H1 (cell line): Measurements from ENCODE around the gene GUCY1A1. TPM values are rescaled to one million over a fixed set of nuclear protein-coding genes. Genes with fewer than 3 reads are reported as not detected.

ENCODE experiments used
- CTCF ChIA-PET: fragments of 300-600 bp; sonication (Branson Sonifier 250); formaldehyde crosslinking; loops from one replicate; lab custom pipeline; 2021; ENCODE audit not compliant: partially characterized antibody; lab: Charles Lee
- POLR2A ChIA-PET: fragments of 300-600 bp; sonication (Branson Sonifier 250); formaldehyde crosslinking; loops from one replicate; lab custom pipeline; 2021; ENCODE audit warnings: inconsistent platforms; ENCODE audit not compliant: partially characterized antibody; lab: Charles Lee
- DNase-seq, 2 experiments: peaks; one replicate each; pipeline versions ENCODE4 v3.0.0 to v3.0.0-alpha.2; 2010 to 2022; ENCODE audit warnings: low spot score in 2 of 2, low read depth in 1 of 2, mixed read lengths in 1 of 2
- FAIRE-seq: peaks from 2 replicates; lab custom pipeline; 2011; peaks lifted over from hg19 to GRCh38; lab: Jason Lieb, UNC
- H2AFZ ChIP-seq: 2 replicates; pipeline ENCODE4 v1.8.1; 2012; ENCODE audit warnings: low read length, inconsistent platforms
- H2AK5ac ChIP-seq: 2 replicates; pipeline ENCODE4 v1.6.1; 2013; ENCODE audit warnings: low read depth, low read length
- H2BK120ac ChIP-seq: replicated peaks from 2 replicates; pipeline ENCODE3; 2013; ENCODE audit warnings: low read depth, low read length, inconsistent platforms
- H2BK12ac ChIP-seq: 2 replicates; pipeline ENCODE4 v1.6.1; 2013; ENCODE audit warnings: low read depth, low read length
- H2BK15ac ChIP-seq: 2 replicates; pipeline ENCODE4 v1.6.1; 2013; ENCODE audit warnings: low read length
- H2BK20ac ChIP-seq: 2 replicates; pipeline ENCODE4 v1.6.1; 2013; ENCODE audit warnings: low read length
- H2BK5ac ChIP-seq: 2 replicates; pipeline ENCODE4 v1.6.1; 2013; ENCODE audit warnings: low read depth, low read length
- H3K14ac ChIP-seq: 2 replicates; pipeline ENCODE4 v1.6.1; 2013; ENCODE audit warnings: inconsistent platforms; ENCODE audit not compliant: insufficient read length
- H3K18ac ChIP-seq: 2 replicates; pipeline ENCODE4 v1.6.1; 2013; ENCODE audit warnings: low read length; ENCODE audit errors: extremely low read depth
- H3K23ac ChIP-seq: 2 replicates; pipeline ENCODE4 v1.6.1; 2013; ENCODE audit warnings: inconsistent platforms; ENCODE audit not compliant: insufficient read length
- H3K23me2 ChIP-seq: 2 replicates; pipeline ENCODE4 v1.6.1; 2013; ENCODE audit warnings: low read depth, low read length
- H3K27ac ChIP-seq: 2 replicates; pipeline ENCODE4 v1.6.1; 2011; ENCODE audit warnings: low read depth, low read length, inconsistent platforms
- H3K27me3 ChIP-seq, 4 experiments: replicated peaks in 1 of 4; 1 replicate in 1 of 4; 2 replicates in 3 of 4; pipeline versions ENCODE4 v1.6.1 to v1.8.1; 2011 to 2013; ENCODE audit warnings: low read length in 3 of 4, mild to moderate bottlenecking in 3 of 4, inconsistent platforms in 2 of 4, mixed read lengths in 2 of 4, moderate library complexity in 1 of 4; ENCODE audit not compliant: control insufficient read depth in 3 of 4, insufficient read depth in 3 of 4; ENCODE audit errors: extremely low read depth in 1 of 4
- H3K36me3 ChIP-seq, 4 experiments: 2 replicates each; pipeline versions ENCODE4 v1.6.1 to v1.8.1; 2011 to 2013; ENCODE audit warnings: mild to moderate bottlenecking in 4 of 4, low read length in 3 of 4, moderate library complexity in 2 of 4, control low read depth in 1 of 4, inconsistent platforms in 1 of 4; ENCODE audit not compliant: insufficient read depth in 4 of 4, control insufficient read depth in 2 of 4
- H3K4ac ChIP-seq: replicated peaks from 2 replicates; pipeline ENCODE3; 2013; ENCODE audit warnings: low read length, low read depth, mixed read lengths, inconsistent platforms; ENCODE audit not compliant: insufficient read length
- H3K4me1 ChIP-seq, 4 experiments: replicated peaks in 1 of 4; 1 replicate in 1 of 4; 2 replicates in 3 of 4; pipeline versions ENCODE4 v1.6.1 to v1.8.1; 2011 to 2013; ENCODE audit warnings: low read length in 3 of 4, inconsistent platforms in 2 of 4, mixed read lengths in 1 of 4; ENCODE audit not compliant: insufficient read depth in 4 of 4, control insufficient read depth in 3 of 4
- H3K4me2 ChIP-seq, 2 experiments: 2 replicates each; pipeline versions ENCODE4 v1.6.1 to v1.8.1; 2011 to 2013; ENCODE audit warnings: low read depth in 2 of 2, low read length in 2 of 2, control low read depth in 1 of 2, inconsistent platforms in 1 of 2, mild to moderate bottlenecking in 1 of 2; ENCODE audit not compliant: insufficient read depth in 1 of 2
- H3K4me3 ChIP-seq, 4 experiments: fragments of 200-600, 300-600 bp in 1 of 4; sonication (generic), shearing (Covaris generic), sonication (Bioruptor Twin) in 1 of 4; 2 replicates each; pipeline versions ENCODE4 v1.5.1 to v1.8.1; 2011 to 2016; ENCODE audit warnings: low read length in 4 of 4, low read depth in 3 of 4, control low read depth in 2 of 4, inconsistent platforms in 2 of 4, mild to moderate bottlenecking in 2 of 4, mixed read lengths in 1 of 4, moderate library complexity in 1 of 4; ENCODE audit not compliant: insufficient read depth in 2 of 4; ENCODE audit errors: extremely low read depth in 1 of 4
- H3K56ac ChIP-seq: replicated peaks from 2 replicates; pipeline ENCODE3; 2013; ENCODE audit warnings: low read depth, mild to moderate bottlenecking, mixed read lengths, low read length, inconsistent platforms; ENCODE audit not compliant: insufficient read length
- H3K79me1 ChIP-seq: 2 replicates; pipeline ENCODE4 v1.6.1; 2013; ENCODE audit warnings: low read depth, low read length, control low read depth
- H3K79me2 ChIP-seq, 2 experiments: 2 replicates each; pipeline versions ENCODE4 v1.6.1 to v1.8.1; 2012 to 2013; ENCODE audit warnings: low read length in 2 of 2, mild to moderate bottlenecking in 2 of 2, inconsistent platforms in 1 of 2; ENCODE audit not compliant: insufficient read depth in 2 of 2, control insufficient read depth in 1 of 2
- H3K9ac ChIP-seq, 4 experiments: replicated peaks in 1 of 4; 1 replicate in 1 of 4; 2 replicates in 3 of 4; pipeline versions ENCODE4 v1.6.1 to v1.8.1; 2011 to 2013; ENCODE audit warnings: low read depth in 3 of 4, low read length in 3 of 4, control low read depth in 2 of 4, mild to moderate bottlenecking in 2 of 4, moderate library complexity in 2 of 4, inconsistent platforms in 1 of 4; ENCODE audit errors: extremely low read depth in 1 of 4
- H3K9me3 ChIP-seq, 2 experiments: 2 replicates each; pipeline versions ENCODE4 v1.6.1 to v1.8.1; 2012 to 2013; ENCODE audit warnings: mild to moderate bottlenecking in 2 of 2, moderate library complexity in 2 of 2, control low read depth in 1 of 2, inconsistent platforms in 1 of 2, low read depth in 1 of 2, low read length in 1 of 2, mixed read lengths in 1 of 2; ENCODE audit not compliant: insufficient read depth in 2 of 2
- H4K20me1 ChIP-seq, 2 experiments: replicated peaks in 1 of 2; 2 replicates each; pipeline versions ENCODE3 to v1.8.1; 2011 to 2013; ENCODE audit warnings: inconsistent platforms in 2 of 2, low read length in 2 of 2, mild to moderate bottlenecking in 1 of 2; ENCODE audit not compliant: insufficient read depth in 2 of 2, control insufficient read depth in 1 of 2
- H4K5ac ChIP-seq: 2 replicates; pipeline ENCODE4 v1.6.1; 2013; ENCODE audit warnings: low read length, low read depth, mixed read lengths, inconsistent platforms; ENCODE audit not compliant: insufficient read length
- H4K8ac ChIP-seq: 2 replicates; pipeline ENCODE4 v1.8.0; 2013; ENCODE audit warnings: mild to moderate bottlenecking, moderate library complexity, low read length, inconsistent platforms; ENCODE audit not compliant: insufficient read depth; ENCODE audit errors: extremely low read depth
- H4K91ac ChIP-seq: replicated peaks from 2 replicates; pipeline ENCODE3; 2013; ENCODE audit warnings: low read length, mixed read lengths, inconsistent platforms; ENCODE audit not compliant: insufficient read length
- BRCA1 ChIP-seq: IDR thresholded peaks from 2 replicates; pipeline ENCODE4 v1.6.1; 2012; ENCODE audit warnings: low read depth, low read length, improper control_type of control experiment
- CBX5 ChIP-seq: fragments of 300-800, 300-1000 bp; sonication (generic); IDR thresholded peaks from 2 replicates; pipeline ENCODE4 v1.7.1; 2016; ENCODE audit warnings: antibody characterized with exemption, low read length, low read depth
- CHD2 ChIP-seq: IDR thresholded peaks from 2 replicates; pipeline ENCODE4 v1.6.1; 2012; ENCODE audit warnings: low read length, improper control_type of control experiment
- EZH2 ChIP-seq: fragments of 200-600 bp; sonication (generic); IDR thresholded peaks from 2 replicates; pipeline ENCODE4 v1.7.1; 2012; ENCODE audit warnings: low read depth, mild to moderate bottlenecking, moderate library complexity, low read length, inconsistent platforms; ENCODE audit not compliant: severe bottlenecking
- SIRT6 ChIP-seq: IDR thresholded peaks from one replicate; pipeline ENCODE4 v1.7.1; 2012; ENCODE audit warnings: low read length, inconsistent platforms
- SP2 ChIP-seq: IDR thresholded peaks from 2 replicates; pipeline ENCODE4 v1.6.1; 2012; ENCODE audit warnings: mild to moderate bottlenecking, low read length, inconsistent platforms
- SRF ChIP-seq: IDR thresholded peaks from 2 replicates; pipeline ENCODE4 v1.6.1; 2011; ENCODE audit warnings: mild to moderate bottlenecking, low read depth, low read length, moderate library complexity
- TBP ChIP-seq: IDR thresholded peaks from 2 replicates; pipeline ENCODE4 v1.6.1; 2011; ENCODE audit warnings: low read depth, low read length, improper control_type of control experiment
- ZNF274 ChIP-seq: IDR thresholded peaks from 2 replicates; pipeline ENCODE4 v1.7.0; 2012; ENCODE audit warnings: low read length, borderline replicate concordance; ENCODE audit errors: extremely low read depth
- WGBS, 2 experiments: shearing (Covaris generic) in 1 of 2; methylation state at CpG; one replicate each; pipeline versions ENCODE4 v1.1.6 to v1.1.7; 2013 to 2015; ENCODE audit warnings: low lambda C conversion rate in 2 of 2, mixed read lengths in 2 of 2, inconsistent platforms in 1 of 2, low coverage in 1 of 2, missing lambda C conversion rate in 1 of 2; ENCODE audit not compliant: insufficient replicate concordance in 2 of 2, insufficient coverage in 1 of 2, insufficient read length in 1 of 2; ENCODE audit errors: extremely low coverage in 1 of 2, missing lambda C conversion rate in 1 of 2; 5-methylcytosine and 5-hydroxymethylcytosine counted together
- polyA plus RNA-seq, 7 experiments: library from polyadenylated mRNA; depleted of rRNA in 3 of 7; stranded (reverse) in 5 of 7; unstranded in 2 of 7; fragments of >200 nt in 5 of 7; fragments of 200-250 nt in 2 of 7; gene quantifications; 1 replicate in 5 of 7; 2 replicates in 1 of 7; 4 replicates in 1 of 7; pipeline versions ENCODE4 v1.2.1 to v1.2.3, GENCODE V29; 2011 to 2013; ENCODE audit warnings: missing spikeins in 2 of 7, mixed read lengths in 2 of 7
- total RNA-seq: library from RNA; stranded (reverse); fragmentation: NEBNext Ultra II Directional; extraction: Animal tissue kit (Norgen Biotek cat#: 25700); gene quantifications from 2 replicates; pipeline ENCODE4 v1.2.1, GENCODE V29; 2021
- TF ChIP-seq, protein P1 (sequence below): IDR thresholded peaks from 2 replicates; pipeline ENCODE4 v1.6.1; 2012; ENCODE audit warnings: inconsistent platforms
- TF ChIP-seq, protein P2 (sequence below), 3 experiments: IDR thresholded peaks; 1 replicate in 2 of 3; 2 replicates in 1 of 3; pipeline versions ENCODE4 v1.5.1 to v1.6.1; 2011; ENCODE audit warnings: low read length in 3 of 3, mild to moderate bottlenecking in 3 of 3, inconsistent platforms in 2 of 3, low read depth in 1 of 3, moderate library complexity in 1 of 3; ENCODE audit not compliant: insufficient read depth in 1 of 3; ENCODE audit errors: control extremely low read depth in 1 of 3

The GUCY1A1 gene
- total and polyA plus RNA-seq, 2 of the 8 experiments (the other 6 are each of a cell fraction or from before 2014, with no cell fraction given) = not detected

DNA sequence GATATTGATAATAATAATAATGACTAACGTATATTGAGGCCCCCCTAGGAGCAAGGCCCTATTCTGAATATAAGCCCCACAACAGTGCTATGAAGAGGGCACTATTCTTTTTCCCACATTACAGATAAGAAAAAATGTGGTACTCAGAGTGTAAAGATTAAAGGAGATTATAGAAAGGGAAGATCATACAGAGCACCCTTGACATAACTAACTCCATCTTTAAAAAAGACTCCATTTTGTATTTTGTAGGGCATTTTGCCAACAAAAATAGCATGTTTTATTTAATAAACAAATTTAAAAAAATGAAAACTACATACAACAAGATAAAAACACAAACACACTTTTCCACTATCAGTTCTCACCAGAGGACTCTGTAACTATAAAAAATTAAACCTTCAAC lies 42.1 kb downstream of the GUCY1A1 start:
- no peak overlapping the region for H4K91ac ChIP-seq
- H2BK12ac ChIP-seq = no peak overlapping the region
- no peak overlapping the region for H3K23ac ChIP-seq
- no peak for DNase-seq
- no peak overlapping the region for H3K14ac ChIP-seq
- H3K79me1 ChIP-seq = no peaks in the 10 kb centered on the region
- H3K4me3 ChIP-seq = no peak overlapping the region
- ChIA-PET CTCF (no interaction called here), POLR2A (no interaction called here)
- no peak overlapping the region for H2BK5ac ChIP-seq
- no peak overlapping the region for H2AFZ ChIP-seq
- no peak overlapping the region for H3K4me2 ChIP-seq
- no peak overlapping the region for H3K9ac ChIP-seq
- no peaks in the 10 kb centered on the region for H3K23me2 ChIP-seq
- H4K5ac ChIP-seq = no peak overlapping the region
- H3K27me3 ChIP-seq = no peaks in the 10 kb centered on the region
- no peaks in the 10 kb centered on the region for H3K4me1 ChIP-seq
- H2BK15ac ChIP-seq = no peak overlapping the region
- no peaks in the 10 kb centered on the region for H3K79me2 ChIP-seq
- H3K27ac ChIP-seq = no peak overlapping the region
- FAIRE-seq = no peak
- no peak overlapping the region for H3K4ac ChIP-seq
- no peak overlapping the region for H2BK20ac ChIP-seq
- no peak overlapping the region for H4K8ac ChIP-seq
- no peak overlapping the region for H2AK5ac ChIP-seq
- no peaks in the 10 kb centered on the region for H4K20me1 ChIP-seq
- H3K56ac ChIP-seq = no peak overlapping the region
- WGBS, 2 experiments = 93% methylated on average over 1 of the region's 1 CpG; no CpG with 5 or more reads in 1 of the 2 experiments
- no peak overlapping the region for H3K18ac ChIP-seq
- H3K36me3 ChIP-seq = no peaks in the 10 kb centered on the region
- no peak overlapping the region for H2BK120ac ChIP-seq
- no peaks in the 10 kb centered on the region for H3K9me3 ChIP-seq
- TF ChIP-seq CBX5 (no peak), BRCA1 (no peak), ZNF274 (no peak), SP2 (no peak), EZH2 (no peak), TBP (no peak), SIRT6 (no peak), CHD2 (no peak), SRF (no peak)
- TF ChIP-seq, protein P1, sequence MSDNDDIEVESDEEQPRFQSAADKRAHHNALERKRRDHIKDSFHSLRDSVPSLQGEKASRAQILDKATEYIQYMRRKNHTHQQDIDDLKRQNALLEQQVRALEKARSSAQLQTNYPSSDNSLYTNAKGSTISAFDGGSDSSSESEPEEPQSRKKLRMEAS = no peak
- TF ChIP-seq, protein P2, sequence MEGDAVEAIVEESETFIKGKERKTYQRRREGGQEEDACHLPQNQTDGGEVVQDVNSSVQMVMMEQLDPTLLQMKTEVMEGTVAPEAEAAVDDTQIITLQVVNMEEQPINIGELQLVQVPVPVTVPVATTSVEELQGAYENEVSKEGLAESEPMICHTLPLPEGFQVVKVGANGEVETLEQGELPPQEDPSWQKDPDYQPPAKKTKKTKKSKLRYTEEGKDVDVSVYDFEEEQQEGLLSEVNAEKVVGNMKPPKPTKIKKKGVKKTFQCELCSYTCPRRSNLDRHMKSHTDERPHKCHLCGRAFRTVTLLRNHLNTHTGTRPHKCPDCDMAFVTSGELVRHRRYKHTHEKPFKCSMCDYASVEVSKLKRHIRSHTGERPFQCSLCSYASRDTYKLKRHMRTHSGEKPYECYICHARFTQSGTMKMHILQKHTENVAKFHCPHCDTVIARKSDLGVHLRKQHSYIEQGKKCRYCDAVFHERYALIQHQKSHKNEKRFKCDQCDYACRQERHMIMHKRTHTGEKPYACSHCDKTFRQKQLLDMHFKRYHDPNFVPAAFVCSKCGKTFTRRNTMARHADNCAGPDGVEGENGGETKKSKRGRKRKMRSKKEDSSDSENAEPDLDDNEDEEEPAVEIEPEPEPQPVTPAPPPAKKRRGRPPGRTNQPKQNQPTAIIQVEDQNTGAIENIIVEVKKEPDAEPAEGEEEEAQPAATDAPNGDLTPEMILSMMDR (IDR thresholded peaks at IDR 0.05; ENCODE audit: control extremely low read depth in 1 of 3, insufficient read depth in 1 of 3, low read depth in 1 of 3, low read length in 3 of 3) = no peak
